D721Med (cell line): Measurements from ENCODE around the gene COG5.

ENCODE experiments used
- DNase-seq: peaks from one replicate; pipeline ENCODE4 v3.0.0; 2011; ENCODE audit warnings: low spot score; ENCODE audit not compliant: insufficient read length
- FAIRE-seq: peaks from 2 replicates; lab custom pipeline; 2011; peaks lifted over from hg19 to GRCh38; lab: Jason Lieb, UNC
- CTCF ChIP-seq: IDR thresholded peaks from 2 replicates; pipeline ENCODE4 v1.5.1; 2012; ENCODE audit warnings: mild to moderate bottlenecking, control low read depth; ENCODE audit not compliant: insufficient read depth; ENCODE audit errors: missing control alignments

COG5 gene

DNA sequence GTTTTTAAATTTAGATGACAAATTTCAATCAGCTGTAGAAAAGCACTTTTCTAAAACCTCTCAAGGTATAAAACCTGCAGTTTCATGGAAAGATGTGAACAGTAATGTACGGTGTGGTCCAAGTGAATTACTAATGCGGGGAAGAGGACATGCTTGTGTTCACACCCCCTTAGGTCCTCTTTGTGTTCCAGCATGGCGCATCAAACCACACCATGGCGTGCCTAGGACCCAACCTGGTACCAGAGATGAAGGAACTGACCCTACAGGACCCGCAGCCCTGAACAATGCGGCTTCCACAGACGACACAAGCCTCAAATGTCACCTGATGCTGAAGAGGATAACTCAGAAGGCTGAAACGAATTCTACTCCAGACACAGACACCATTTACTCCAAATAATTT lies 175.1 kb downstream of the COG5 start:
- DNase-seq (no peak), FAIRE-seq (no peak)
- TF ChIP-seq CTCF = no peak

GRCh38 chr7:107387573-107388219 lies 176.0 kb downstream of the COG5 start:
- DNase-seq = no peak
- no peak for TF ChIP-seq CTCF
- no peak for FAIRE-seq

GRCh38 chr7:107387128-107387527 lies 176.6 kb downstream of the COG5 start:
- DNase-seq = no peak

DNA sequence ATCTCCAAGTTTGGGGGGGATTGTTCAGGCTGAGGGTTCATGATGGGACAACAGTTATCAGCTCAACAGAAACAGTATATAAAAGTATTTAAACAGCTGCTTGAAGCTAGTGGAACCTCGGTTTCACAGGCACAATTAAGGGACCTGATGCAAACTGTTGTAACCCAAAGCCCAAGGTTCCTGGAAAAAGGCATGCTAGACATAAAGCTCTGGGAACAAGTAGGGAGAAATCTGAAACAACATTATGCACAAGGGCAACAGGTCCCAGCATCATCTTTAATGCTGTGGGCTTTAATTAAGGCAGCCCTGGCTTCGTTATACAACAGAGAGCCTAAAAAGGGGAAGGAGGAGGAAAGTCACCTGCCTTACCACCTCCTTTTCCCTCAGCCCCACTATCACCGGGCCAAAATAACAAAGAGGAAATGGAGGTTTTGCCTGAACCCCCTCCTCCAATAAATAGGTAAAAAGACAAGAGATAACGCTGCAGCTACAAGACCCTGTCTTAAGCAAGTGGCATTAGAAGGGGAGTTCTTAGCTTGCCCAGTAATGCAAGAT lies 177.1 kb downstream of the COG5 start:
- FAIRE-seq = no peak
- no peak for TF ChIP-seq CTCF
- DNase-seq = no peak

More at GRCh38 chr7:107387128-107387527, 176.6 kb downstream of the COG5 start:
- TF ChIP-seq CTCF = no peak
- FAIRE-seq = no peak

- TF ChIP-seq CTCF = no peak
- FAIRE-seq (no peak), DNase-seq (no peak)
Observed at GRCh38 chr7:107384025-107384424, 179.7 kb downstream of the COG5 start.

DNA sequence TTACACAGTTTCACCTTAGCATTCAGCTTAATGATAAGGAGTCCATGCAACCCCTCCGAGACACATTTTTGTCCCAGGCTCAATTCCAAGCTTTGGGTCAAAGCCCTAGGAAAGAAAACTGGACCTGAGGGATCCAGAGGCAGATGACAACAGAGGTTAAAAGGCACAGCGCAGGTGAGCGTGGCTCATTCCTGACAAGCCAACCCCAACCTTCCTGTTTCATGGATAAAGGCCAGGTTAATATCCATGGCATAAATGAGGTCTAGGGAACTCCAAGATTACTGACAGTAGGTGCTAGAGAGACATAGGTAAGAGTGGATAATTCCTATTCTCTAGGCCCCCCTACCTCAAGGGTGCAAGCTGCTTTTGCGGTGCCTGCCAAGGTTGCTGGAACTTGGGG lies 180.5 kb downstream of the COG5 start:
- FAIRE-seq (no peak), DNase-seq (no peak)
- no peak for TF ChIP-seq CTCF

- FAIRE-seq (no peak), DNase-seq (no peak)
- no peak for TF ChIP-seq CTCF
Observed at GRCh38 chr7:107381453-107381852, 182.3 kb downstream of the COG5 start.
